Ascending aorta (tissue), 2 donors: ENCODE results near the gene KY. TPM values are rescaled to one million over a fixed set of nuclear protein-coding genes. Genes with fewer than 3 reads are reported as not detected.
"Not testable (repeated sequence)": the region's sequence is repeated elsewhere in the genome, so short reads cannot be mapped to it uniquely, and the experiment has no call there.

ENCODE experiments used
- DNase-seq, 2 donors: peaks; one replicate each; pipeline ENCODE4 v3.0.0-alpha.2; 2019; ENCODE audit warnings: low spot score in 2 of 2
- H3K27ac ChIP-seq, 2 donors: fragments of 200-600 bp; sonication (generic); one replicate each; pipeline ENCODE4 v1.5.1; 2016 to 2017; ENCODE audit warnings: mild to moderate bottlenecking in 1 of 2
- H3K27me3 ChIP-seq: fragments of 200-600 bp; sonication (generic); one replicate; pipeline ENCODE4 v1.5.1; 2017
- H3K36me3 ChIP-seq, 2 donors: fragments of 200-600 bp; sonication (generic); one replicate each; pipeline ENCODE4 v1.5.1; 2016
- H3K4me1 ChIP-seq, 2 donors: fragments of 200-600 bp; sonication (generic); one replicate each; pipeline ENCODE4 v1.5.1; 2016 to 2017; ENCODE audit warnings: mild to moderate bottlenecking in 1 of 2
- H3K4me3 ChIP-seq, 2 donors: fragments of 200-600 bp; sonication (generic); one replicate each; pipeline ENCODE4 v1.5.1; 2016 to 2017; ENCODE audit warnings: mild to moderate bottlenecking in 1 of 2
- H3K9me3 ChIP-seq, 2 donors: fragments of 200-600 bp; sonication (generic); one replicate each; pipeline ENCODE4 v1.5.1; 2016
- intact Hi-C: fragments of 100-400 bp; cut with DNase I; formaldehyde crosslinking; loops from one replicate; pipeline ENCODE4 v1.15.1; 2023
- total RNA-seq: library from RNA; depleted of rRNA; stranded (reverse); fragments of >200 nt; gene quantifications from one replicate; pipeline ENCODE4 v1.1.0, GENCODE V29; 2016
- TF ChIP-seq, protein P1 (sequence below), 3 experiments: fragments of 200-600 bp in 2 of 3; fragments of 450-650 bp in 1 of 3; sonication (generic) in 2 of 3; IDR thresholded peaks; one replicate each; pipeline ENCODE4 v1.5.1; 2016 to 2019; ENCODE audit warnings: antibody characterized with exemption in 3 of 3, mild to moderate bottlenecking in 1 of 3, moderate library complexity in 1 of 3

KY gene
- total RNA-seq, 1 donor from 2014 or later: 0.43 TPM

DNA sequence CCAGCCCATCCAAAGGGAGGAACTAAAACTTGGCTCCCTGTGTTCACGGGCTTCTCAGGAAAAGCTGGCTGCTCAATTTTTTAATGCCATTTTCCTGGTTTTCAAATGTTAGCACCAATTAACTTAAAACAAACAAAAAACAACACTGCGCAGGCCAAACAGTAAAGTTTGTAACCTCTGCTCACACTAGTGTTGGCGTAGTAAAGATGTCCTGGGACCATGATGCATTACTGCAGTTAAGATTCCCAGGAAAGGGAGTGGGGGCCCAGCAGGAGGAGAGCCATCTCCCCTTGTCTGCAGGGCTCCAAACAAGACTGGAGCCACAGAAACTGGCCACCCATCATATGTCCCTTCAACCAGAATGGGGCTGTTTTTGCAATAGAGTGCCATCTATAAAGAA is 74.0 kb downstream of the KY start:
- TF ChIP-seq, protein P1, sequence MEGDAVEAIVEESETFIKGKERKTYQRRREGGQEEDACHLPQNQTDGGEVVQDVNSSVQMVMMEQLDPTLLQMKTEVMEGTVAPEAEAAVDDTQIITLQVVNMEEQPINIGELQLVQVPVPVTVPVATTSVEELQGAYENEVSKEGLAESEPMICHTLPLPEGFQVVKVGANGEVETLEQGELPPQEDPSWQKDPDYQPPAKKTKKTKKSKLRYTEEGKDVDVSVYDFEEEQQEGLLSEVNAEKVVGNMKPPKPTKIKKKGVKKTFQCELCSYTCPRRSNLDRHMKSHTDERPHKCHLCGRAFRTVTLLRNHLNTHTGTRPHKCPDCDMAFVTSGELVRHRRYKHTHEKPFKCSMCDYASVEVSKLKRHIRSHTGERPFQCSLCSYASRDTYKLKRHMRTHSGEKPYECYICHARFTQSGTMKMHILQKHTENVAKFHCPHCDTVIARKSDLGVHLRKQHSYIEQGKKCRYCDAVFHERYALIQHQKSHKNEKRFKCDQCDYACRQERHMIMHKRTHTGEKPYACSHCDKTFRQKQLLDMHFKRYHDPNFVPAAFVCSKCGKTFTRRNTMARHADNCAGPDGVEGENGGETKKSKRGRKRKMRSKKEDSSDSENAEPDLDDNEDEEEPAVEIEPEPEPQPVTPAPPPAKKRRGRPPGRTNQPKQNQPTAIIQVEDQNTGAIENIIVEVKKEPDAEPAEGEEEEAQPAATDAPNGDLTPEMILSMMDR (IDR thresholded peaks at IDR 0.05): no peak
- DNase-seq: no peak
- H3K27me3 ChIP-seq: no peaks in the 10 kb centered on the region
- intact Hi-C loops: no loop called here
- H3K9me3 ChIP-seq: peaks cover 0 to 5% of the 10 kb centered on the region in 2 donors
- no peaks in the 10 kb centered on the region for H3K4me1 ChIP-seq
- no peak overlapping the region for H3K4me3 ChIP-seq
- no peaks in the 10 kb centered on the region for H3K36me3 ChIP-seq
- no peak overlapping the region for H3K27ac ChIP-seq

DNA sequence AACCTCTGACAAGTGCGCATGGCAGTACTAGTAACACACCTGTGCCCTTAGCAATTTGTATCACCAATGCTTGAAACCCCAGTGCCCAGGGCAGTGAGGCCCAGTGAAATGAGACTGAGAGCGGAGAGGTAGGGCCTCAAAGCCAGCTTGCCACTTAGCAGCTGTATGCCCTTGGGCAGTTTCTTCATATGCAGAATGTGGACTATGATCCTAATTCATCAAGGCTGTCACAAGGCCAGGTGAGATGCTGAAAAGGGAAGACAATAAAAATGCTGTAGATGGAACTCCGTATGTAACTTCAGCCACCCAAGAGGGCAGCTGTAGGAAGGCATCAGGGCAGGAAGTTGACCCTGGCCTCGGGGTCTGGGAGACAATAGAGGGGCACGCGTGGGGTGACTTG is 74.4 kb downstream of the KY start:
- no peaks in the 10 kb centered on the region for H3K36me3 ChIP-seq
- no peaks in the 10 kb centered on the region for H3K27me3 ChIP-seq
- no peak overlapping the region for H3K4me3 ChIP-seq
- intact Hi-C loops: no loop called here
- DNase-seq: no peak
- no peaks in the 10 kb centered on the region for H3K4me1 ChIP-seq
- H3K27ac ChIP-seq: no peak overlapping the region
- peaks cover 0 to 5% of the 10 kb centered on the region in 2 donors for H3K9me3 ChIP-seq
- TF ChIP-seq, protein P1 (IDR thresholded peaks at IDR 0.05): no peak

DNA sequence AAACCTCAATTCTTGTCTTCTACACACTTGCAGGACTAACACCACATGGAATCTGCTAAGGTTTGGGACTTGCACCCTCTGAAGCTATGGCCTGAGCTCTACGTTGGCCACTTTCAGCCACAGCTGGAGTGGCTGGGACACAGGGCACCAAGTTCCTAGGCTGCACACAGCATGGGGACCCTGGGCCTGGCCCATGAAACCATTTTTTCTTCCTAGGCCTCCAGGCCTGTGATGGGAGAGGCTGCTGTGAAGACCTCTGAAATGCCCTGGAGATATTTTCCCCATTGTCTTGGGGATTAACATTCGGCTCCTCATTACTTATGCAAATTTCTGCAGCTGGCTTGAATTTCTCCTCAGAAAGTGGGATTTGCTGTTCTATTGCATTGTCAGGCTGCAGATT is 80.9 kb downstream of the KY start:
- H3K27me3 ChIP-seq, H3K9me3 ChIP-seq, H3K36me3 ChIP-seq, H3K4me3 ChIP-seq, H3K4me1 ChIP-seq, DNase-seq, H3K27ac ChIP-seq, intact Hi-C loops: not testable (repeated sequence)

DNA sequence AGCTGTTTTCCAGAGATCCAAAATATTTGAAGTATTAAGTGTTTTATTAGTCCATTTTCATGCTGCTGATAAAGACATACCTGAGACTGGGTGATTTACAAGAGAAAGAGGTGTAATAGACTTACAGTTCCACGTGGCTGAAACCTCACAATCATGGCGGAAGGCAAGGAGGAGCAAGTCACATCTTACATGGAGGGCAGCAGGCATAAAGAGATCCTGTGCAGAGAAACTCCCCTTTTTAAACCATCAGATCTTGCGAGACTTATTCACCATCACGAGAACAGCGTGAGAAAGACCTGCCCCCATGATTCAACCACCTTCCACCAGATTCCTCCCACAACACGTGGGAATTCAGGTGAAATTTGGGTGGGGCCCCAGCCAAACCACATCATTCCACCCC is 82.0 kb downstream of the KY start:
- intact Hi-C loops: no loop called here
- DNase-seq: no peak

DNA sequence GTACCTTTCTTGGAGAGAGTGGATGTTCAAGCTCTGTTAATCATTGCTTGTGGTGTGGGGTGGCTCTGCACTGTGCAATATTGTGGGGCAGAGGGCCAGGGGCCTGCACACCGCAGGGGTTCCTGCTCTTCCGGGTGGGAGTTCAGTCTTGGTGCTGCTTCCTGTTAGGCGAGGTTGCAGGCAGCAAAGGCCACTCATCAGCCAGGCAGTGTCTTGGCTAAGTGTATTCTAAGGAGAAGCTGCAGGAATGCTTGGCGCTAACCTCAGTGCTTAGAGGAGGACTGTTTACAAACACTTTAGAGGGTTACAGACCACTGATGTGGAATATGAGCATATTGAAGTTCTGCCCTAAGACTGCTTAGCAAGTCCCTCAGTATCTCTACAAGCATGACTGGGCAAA is 83.2 kb downstream of the KY start:
- no peak for DNase-seq
- Histone ChIP-seq H3K9me3 (peaks cover 0 to 3% of the 10 kb centered on the region in 2 donors), H3K27me3 (no peaks in the 10 kb centered on the region), H3K36me3 (peaks cover 0 to 13% of the 10 kb centered on the region in 2 donors), H3K4me1 (no peaks in the 10 kb centered on the region), H3K4me3 (no peak overlapping the region), H3K27ac (no peak overlapping the region)
- TF ChIP-seq, protein P1 (IDR thresholded peaks at IDR 0.05): no peak
- intact Hi-C loops: no loop called here

More for the DNA sequence above, 82.0 kb downstream of the KY start:
- Histone ChIP-seq H3K36me3 (peaks cover 0 to 6% of the 10 kb centered on the region in 2 donors), H3K27ac (no peak overlapping the region), H3K4me3 (no peak overlapping the region), H3K4me1 (no peaks in the 10 kb centered on the region), H3K9me3 (peaks cover 0 to 9% of the 10 kb centered on the region in 2 donors), H3K27me3 (no peaks in the 10 kb centered on the region)
- TF ChIP-seq, protein P1 (IDR thresholded peaks at IDR 0.05): no peak

DNA sequence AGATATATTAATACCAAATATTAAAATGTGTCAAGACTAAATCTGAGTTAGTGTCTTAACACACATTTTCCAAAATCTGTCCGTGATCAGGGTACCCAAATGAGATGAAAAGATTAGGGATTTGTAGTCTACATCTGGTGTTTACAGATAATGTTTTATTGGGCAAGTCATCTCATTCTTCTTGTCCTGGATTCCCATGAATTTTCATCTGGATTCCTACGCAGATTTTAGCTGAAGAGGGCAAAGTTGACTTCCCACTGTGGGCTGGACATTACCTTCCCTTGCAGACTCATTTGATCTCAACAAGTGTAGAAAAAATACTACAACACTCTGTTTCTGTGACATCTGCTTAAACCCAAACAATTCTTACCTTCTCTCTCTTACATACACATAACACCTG is 85.8 kb downstream of the KY start:
- Histone ChIP-seq H3K36me3 (peaks cover 7 to 28% of the 10 kb centered on the region in 2 donors), H3K27me3 (no peaks in the 10 kb centered on the region), H3K27ac (no peak overlapping the region), H3K4me1 (no peaks in the 10 kb centered on the region), H3K4me3 (no peak overlapping the region), H3K9me3 (no peaks in the 10 kb centered on the region)
- DNase-seq: no peak
- intact Hi-C loops: no loop called here
- TF ChIP-seq, protein P1 (IDR thresholded peaks at IDR 0.05): no peak
